NCI-H510A treated with DMSO at 0.1 percent for 48 hours (cell line): ENCODE results near the gene ZNF398.

Experiments used
- DNase-seq: peaks from one replicate; lab custom pipeline; 2025; lab: John Stamatoyannopoulos, UW

The ZNF398 gene

GRCh38 chr7:149150981-149151380 is 3.7 kb downstream of the ZNF398 start:
- DNase-seq, result no peak

DNA sequence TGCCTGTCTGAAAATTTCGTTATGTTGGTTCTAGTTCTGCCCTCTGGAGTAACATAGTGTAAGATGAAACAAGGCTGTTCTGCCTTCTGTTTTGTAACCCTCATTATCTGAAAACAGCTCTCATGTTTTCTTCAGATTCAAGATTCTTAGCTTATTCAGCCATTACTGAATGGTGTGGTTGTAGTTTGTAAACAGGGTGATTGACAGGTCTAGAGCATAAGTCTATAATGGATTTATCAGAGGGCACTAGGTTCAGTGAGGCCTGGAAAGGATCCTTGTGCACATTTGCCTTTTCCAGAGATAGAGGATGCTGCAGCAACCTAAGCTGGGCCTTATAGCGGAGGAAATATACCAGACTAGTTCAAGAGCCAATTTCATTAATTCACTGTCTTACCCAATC is 6.1 kb downstream of the ZNF398 start:
- DNase-seq, result no peak

DNA sequence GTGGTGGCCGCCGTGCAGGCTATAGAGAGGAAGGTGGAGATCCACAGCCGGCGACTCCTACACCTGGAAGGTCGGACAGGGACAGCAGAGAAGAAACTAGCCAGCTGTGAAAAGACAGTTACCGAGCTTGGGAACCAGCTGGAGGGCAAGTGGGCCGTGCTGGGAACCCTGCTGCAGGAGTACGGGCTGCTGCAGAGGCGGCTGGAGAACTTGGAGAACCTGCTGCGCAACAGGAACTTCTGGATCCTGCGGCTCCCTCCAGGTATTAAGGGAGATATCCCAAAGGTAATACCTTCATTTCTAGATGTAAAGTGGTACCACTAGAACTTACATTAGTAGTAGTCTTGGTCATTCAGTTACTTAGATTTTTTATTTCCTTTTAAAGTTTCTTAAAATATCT is 6.8 kb downstream of the ZNF398 start:
- no peak for DNase-seq

- no peak for DNase-seq
These were observed 9.6 kb downstream of the ZNF398 start for GRCh38 chr7:149156898-149157297.

- no peak for DNase-seq
These were observed 14.1 kb downstream of the ZNF398 start for GRCh38 chr7:149161241-149161848.

GRCh38 chr7:149166142-149166541 is 18.9 kb downstream of the ZNF398 start:
- no peak for DNase-seq

DNA sequence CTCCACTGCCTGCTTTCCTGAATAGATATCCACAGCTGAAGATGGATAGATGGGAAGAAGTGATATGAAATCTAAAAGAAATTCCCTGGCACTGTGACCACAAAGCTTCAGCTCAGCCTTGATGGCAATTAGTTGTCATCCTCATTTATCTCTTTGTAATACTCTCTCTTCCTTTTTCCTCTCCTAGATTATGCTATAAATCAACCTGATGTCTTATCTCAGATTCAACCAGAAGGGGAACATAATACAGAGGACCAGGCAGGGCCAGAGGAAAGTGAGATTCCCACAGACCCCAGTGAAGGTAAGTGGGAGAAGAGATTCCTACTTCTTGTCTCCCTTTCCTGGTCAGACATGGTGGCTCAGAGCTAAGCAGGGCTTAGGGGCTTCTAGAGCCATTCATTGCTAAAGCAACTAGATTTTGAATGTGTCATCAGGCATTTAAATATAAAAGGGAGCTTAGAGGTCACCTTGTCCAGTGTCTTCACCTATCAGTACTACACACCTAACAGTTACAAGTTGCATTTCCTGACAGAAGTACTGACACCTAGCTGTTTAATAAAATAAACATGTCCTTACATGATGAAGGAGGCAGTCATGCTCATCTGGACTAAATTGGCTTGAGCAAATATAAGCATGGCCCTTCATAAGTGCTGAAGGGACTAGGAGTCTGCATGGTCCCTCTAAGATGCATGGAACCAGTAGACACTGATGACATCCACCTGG is 19.5 kb downstream of the ZNF398 start:
- no peak for DNase-seq

DNA sequence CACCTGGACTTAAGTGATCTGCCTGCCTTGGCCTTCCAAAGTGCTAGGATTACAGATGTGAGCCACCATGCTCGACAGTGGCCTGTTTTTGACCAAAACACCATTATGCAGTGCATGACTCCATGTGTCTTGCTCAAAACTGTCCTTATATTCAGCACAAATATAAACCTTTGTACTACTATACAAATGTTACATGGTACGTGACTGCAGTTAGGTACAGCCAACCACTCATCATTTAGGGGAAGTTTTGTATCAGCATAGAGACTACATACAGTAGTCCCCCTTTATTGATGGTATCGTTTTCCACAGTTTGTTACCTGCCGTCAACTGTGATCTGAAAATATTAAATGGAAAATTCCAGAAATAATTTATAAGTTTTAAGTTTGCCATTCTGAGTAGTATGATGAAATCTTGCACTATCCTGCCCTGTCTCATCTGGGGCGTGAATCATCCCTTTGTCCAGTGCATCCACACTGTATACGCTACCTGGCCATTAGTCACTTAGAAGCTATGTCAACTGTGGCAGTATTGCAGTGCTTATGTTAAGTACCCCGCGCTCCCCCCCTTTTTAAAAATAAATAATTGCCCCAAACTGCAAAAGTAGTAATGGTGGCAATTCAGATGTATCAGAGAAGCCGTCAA is 24.8 kb downstream of the ZNF398 start:
- DNase-seq, result no peak

DNA sequence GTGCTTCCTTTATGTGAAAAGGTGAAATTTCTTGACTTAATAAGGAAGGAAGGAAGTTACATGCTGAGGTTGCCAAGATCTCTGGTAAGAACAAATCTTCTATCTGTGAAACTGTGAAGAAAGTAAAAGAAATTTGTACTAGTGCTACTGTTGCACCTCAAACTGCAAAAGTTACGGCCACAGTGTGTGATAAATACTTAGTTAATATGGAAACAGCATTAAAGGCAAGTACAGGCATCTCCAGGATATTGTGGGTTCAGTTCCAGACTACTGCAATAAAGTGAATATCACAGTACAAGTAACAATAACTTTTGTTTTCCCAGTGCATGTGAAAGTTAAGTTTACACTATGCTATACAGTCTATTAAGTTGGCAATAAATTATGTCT is 25.3 kb downstream of the ZNF398 start:
- DNase-seq, result no peak

DNA sequence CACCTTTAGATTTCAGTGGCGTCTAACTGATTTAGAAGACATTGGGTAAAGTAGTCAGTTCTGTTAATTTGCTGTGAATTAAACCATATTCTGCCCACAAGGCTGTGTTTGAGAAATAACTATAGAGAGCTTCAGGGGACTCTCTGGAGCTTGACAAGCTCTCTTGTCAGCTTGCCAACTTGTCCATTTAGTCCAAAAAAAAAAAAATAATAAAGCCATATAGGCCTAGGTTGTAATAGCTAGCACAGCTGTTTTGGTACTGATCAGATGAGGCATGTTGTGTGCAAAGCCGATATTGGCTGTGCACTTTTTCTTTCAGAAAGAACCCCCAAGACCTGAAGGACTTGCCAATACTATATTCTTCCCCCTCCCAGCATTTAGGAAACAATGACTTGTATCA is 27.9 kb downstream of the ZNF398 start:
- no peak for DNase-seq

- no peak for DNase-seq
These were observed 32.0 kb downstream of the ZNF398 start for GRCh38 chr7:149179241-149179640.

- DNase-seq, result no peak
These were observed 33.6 kb downstream of the ZNF398 start for GRCh38 chr7:149180722-149181449.

DNA sequence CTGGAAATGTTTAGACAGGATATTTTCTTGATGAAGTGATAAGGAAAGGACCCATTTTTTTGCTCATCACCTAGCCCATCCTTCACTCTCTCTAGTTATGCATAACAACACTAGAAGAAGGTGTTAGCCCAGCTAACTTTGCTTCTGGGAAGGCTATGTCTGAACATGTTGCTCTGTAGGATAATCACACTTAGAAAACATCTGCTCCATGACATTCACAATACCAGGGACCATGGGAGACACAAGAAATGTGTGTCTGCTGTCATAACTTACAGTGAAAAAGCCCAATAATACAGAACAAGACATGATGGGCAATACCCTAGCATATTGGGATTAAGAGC is 34.2 kb downstream of the ZNF398 start:
- no peak for DNase-seq

GRCh38 chr7:149184274-149184673 is 37.0 kb downstream of the ZNF398 start:
- no peak for DNase-seq

GRCh38 chr7:149188213-149188612 is 41.0 kb downstream of the ZNF398 start:
- DNase-seq, result no peak

DNA sequence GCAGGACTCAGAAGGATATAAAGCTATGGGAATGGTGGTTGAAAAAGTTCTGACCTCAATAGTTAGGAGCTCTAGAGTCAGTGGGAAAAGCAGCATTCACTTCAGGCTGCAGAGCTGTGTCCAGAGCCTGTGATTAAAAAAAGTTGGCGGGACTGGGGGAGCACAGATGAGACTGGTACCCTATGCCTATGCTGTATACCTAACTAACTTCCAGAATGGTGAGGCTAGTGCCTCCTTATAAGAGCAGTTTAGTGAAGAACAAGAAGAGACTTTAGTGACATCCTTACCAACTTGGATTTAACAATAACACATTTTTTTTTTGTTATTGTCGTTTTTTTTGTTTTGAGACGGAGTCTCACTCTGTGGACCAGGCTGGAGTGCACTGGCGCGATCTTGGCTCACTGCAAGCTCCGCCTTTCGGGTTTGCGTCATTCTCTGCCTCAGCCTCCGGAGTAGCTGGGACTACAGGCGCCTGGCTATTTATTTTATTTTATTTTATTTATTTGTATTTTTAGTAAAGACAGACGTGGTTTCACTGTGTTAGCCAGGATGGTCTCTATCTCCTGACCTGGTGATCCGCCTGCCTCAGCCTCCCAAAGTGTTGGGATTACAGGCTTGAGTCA is 41.5 kb downstream of the ZNF398 start:
- no peak for DNase-seq

DNA sequence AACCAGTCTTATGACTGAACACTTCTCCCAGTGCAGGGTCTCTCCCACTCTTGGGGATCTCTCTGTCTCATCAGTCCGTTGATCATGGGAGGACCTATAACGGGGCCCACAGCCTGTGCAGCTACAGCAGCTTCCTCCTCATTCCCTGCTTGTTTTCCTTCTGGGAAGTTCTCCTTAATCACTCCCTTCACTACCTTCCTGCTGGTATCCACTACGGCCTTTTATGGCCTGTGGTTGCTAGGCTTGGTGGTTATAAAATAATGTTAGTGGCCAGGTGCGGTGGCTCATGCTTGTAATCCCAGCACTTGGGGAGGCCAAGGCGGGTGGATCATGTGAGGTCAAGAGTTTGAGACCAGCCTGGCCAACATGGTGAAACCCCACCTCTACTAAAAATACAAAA is 44.6 kb downstream of the ZNF398 start:
- DNase-seq, result no peak

- no peak for DNase-seq
These were observed 47.5 kb downstream of the ZNF398 start for GRCh38 chr7:149194799-149195179.

- DNase-seq, result peak; percentile 61
These were observed 48.2 kb downstream of the ZNF398 start, which contains the start of gene ZNF282 for GRCh38 chr7:149195180-149196150. Gene ZNF282 (plus strand): TSS chr7:149195546. CDS start chr7:149195590, 44 bp downstream.

DNA sequence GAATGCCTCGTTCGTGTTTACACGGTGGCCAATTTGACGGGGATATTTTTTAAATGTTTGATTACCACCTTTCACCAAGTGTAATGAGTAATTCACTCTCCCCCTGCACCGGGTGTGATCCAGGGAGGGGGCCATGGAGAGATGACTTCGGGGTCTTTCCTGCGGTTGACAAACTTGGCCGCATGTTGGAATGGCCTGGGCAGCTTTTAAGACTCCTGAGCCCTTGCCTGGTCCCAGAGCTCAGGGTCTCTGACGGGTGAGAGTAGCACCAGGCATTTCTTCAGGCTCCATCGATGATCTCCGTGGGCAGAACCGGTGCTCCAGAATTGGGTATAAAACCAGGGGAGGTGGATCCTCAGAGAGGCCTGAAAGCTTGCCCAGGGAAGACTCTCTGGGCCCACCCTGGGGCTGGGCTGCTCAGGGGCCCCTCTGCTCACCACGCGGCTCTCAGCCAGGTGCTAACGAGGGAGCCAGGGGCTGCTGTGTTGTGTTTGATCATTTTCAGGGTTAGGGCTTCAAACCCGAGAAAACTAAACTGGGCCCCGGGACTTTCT is 49.0 kb downstream of the ZNF398 start:
- DNase-seq, result no peak

DNA sequence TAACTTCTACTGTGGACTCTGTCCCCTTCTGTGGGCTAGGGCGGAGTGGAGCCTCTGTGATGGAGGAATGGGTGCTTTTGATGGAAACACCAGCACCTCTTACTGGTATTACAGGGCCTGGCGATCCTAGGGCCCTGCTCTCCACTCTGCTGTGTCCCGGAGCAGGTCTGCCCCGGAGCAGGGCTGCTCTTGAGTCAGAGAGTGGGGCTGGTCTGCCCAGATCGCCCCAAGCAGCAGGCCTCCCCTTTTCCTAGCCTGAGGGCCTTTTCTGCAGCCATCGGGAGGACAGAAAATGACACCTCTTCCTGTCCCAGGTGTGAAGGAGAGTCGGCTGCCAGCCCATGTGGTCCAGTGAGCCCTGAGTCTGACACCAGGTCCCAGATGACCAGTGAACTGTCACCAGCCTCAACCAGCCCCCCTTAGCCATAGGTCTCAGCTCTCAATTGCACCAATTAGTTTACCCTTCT is 49.5 kb downstream of the ZNF398 start:
- DNase-seq, result no peak
